Pons (tissue), 1 donor: ENCODE measurements around the gene SDF4.

Experiments used
- DNase-seq: peaks from one replicate; pipeline ENCODE4 v3.0.0-alpha.2; 2016; ENCODE audit warnings: low spot score

SDF4 gene

GRCh38 chr1:1242461-1243265 is 10.9 kb upstream of the SDF4 start:
- DNase-seq: no peak

GRCh38 chr1:1241588-1242219 is 9.9 kb upstream of the SDF4 start:
- DNase-seq: no peak

GRCh38 chr1:1240822-1241587 is 9.2 kb upstream of the SDF4 start:
- DNase-seq: no peak

GRCh38 chr1:1240348-1240732 is 8.5 kb upstream of the SDF4 start:
- DNase-seq: no peak

GRCh38 chr1:1239614-1240347 is 8.0 kb upstream of the SDF4 start:
- no peak for DNase-seq

GRCh38 chr1:1239227-1239613 is 7.4 kb upstream of the SDF4 start:
- DNase-seq: no peak

- no peak for DNase-seq
Observed at GRCh38 chr1:1238702-1239178, 6.9 kb upstream of the SDF4 start.

GRCh38 chr1:1237874-1238701 is 6.3 kb upstream of the SDF4 start:
- DNase-seq: no peak

- no peak for DNase-seq
Observed at GRCh38 chr1:1236945-1237873, 5.4 kb upstream of the SDF4 start.

- DNase-seq: no peak
Observed at GRCh38 chr1:1236176-1236763, 4.5 kb upstream of the SDF4 start.

- DNase-seq: no peak
Observed at GRCh38 chr1:1235016-1235744, 3.4 kb upstream of the SDF4 start.

- no peak for DNase-seq
Observed at GRCh38 chr1:1234180-1234808, 2.5 kb upstream of the SDF4 start.

GRCh38 chr1:1233567-1233892 is 1.7 kb upstream of the SDF4 start:
- DNase-seq: no peak

- DNase-seq: no peak
Observed at GRCh38 chr1:1232796-1233566, 1.2 kb upstream of the SDF4 start.

GRCh38 chr1:1232208-1232795 is 501 bp upstream of the SDF4 start, which contains the start of gene B3GALT6:
Gene B3GALT6 (plus strand): TSS chr1:1232237. CDS start chr1:1232279, 42 bp downstream.
- no peak for DNase-seq

GRCh38 chr1:1230656-1231399 is 973 bp downstream of the SDF4 start:
- DNase-seq: no peak

GRCh38 chr1:1229770-1230169 is 2.0 kb downstream of the SDF4 start:
- no peak for DNase-seq
